Activated CD4-positive, alpha-beta T cell treated with anti-CD3 and anti-CD28 coated beads for 48 hours (primary cell): ENCODE measurements around the gene SLC30A2.

Experiments
- DNase-seq: peaks from one replicate; pipeline ENCODE4 v3.0.0-alpha.2; 2020

Gene SLC30A2

DNA sequence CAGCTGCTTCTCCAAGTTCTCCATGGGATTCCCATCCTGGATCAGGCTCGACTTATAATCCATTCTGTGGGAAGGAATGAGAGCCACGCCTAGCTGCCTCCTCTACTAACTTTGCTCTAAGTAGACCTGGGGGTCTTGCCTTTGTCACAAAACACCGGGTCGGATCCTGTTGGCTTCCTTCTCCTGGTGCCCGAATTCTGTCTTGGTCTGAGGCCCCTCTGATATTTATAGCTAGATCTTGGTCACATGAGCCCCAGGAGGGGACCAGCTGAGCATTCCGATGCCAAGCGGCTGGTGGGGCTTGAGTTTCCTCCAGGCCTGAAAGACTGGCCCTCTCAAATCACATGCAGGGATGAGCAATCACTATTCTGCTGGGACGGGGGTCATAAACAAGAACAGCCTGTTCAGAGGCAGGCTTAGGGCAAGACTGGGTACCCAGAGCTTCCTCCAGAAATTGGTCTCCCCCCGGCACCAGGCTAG, 21.6 kb upstream of the SLC30A2 start, which contains the start of gene TRIM63:
Gene TRIM63 (minus strand): TSS at position 199 of the 480 bp plus-strand sequence. CDS start 136 bp downstream, at position 63.
- DNase-seq = no peak

DNA sequence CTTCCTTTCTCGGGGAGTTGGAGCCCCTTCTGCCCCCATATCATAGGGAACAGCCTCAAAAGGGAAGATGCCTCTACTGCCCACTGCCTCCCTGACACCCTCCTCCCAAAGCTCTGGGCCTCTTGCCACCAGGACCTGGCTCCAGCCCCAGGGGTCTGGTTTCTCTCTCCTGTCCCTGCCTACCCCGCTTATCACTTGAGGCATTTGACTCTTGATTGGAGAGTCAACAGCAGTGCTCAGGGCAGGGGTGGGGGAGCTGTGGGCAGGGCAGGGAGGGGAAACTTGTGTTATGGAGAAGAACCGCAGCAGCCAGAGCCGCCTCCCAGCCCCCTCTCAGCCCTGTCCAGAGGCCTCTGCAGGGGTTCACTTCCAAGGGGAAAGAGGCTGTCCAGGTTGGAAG, 20.9 kb upstream of the SLC30A2 start:
- DNase-seq = no peak

GRCh38 chr1:26066160-26066559, 20.2 kb upstream of the SLC30A2 start:
- DNase-seq = no peak

DNA sequence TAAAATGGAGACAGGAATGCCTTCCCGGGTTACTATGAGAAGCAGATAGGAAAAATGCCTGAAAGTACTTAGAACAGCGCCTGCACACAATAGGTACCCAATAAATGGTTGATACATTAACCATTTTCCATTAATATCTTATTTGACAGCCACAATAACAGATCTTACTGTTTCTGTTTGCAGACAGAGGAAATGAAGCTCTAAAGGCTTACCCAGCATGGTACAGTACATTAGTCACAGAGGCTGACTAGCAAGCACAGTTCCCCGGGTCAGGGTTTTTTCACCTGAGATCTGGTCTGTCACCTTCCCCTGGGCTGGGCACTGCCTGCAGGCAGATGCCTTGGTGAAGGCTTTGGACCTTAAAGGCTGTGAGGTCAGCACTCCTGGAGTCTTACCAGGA, 18.6 kb upstream of the SLC30A2 start:
- DNase-seq = no peak

DNA sequence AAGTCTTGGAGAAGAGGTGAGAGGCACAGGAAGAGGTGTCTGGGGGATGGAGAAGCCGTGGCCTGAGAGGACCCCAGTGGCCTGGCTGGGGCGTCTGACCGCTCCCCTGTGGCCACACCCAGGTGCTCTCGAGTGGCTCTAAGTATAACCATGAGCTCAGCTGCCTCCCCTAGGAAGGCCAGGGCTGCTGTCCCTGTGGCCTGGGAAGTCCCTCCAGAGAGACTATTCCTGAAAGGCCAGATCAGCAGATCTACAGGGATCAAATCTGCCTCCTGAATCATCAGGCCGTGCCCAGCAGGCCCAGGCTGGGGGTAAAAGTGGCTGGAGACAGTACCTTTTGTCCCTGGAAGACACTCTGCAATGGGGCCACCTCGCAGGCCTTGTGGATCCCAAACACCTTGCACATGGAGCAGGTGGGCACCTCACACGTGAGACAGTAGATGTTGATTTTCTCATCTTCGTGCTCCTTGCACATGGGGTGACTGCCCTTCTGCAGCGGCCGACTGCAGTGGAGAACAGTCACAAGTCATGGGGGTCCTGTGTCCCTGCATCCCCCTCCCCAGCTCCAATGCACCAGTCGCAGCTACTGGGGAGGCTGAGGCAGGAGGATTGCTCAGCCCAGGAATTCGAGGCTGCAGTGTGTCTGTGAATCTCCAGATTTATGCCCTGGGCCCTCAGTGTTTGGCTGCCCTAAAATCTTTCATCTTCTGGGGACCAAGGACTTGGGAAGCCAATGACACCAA, 15.1 kb upstream of the SLC30A2 start:
- no peak for DNase-seq

DNA sequence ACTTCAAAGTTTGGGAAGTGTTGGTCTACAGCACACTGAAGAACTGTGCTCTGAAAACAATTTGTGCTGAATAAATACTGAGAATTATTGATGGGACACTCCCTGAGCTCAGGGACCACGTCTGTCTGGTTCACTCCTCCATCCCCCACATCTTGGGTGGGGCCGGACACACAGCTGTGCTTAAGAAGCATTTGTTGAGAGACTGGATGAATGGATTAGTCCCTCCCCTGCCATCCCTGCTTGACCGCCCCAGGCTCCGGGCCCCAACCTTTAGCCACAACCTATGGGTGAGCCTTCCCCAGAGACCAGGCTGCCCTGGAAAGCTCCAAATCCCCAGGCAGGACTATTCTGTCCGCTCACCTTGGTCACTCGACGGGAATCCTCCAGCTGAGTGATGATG, 14.0 kb upstream of the SLC30A2 start:
- DNase-seq = no peak

DNA sequence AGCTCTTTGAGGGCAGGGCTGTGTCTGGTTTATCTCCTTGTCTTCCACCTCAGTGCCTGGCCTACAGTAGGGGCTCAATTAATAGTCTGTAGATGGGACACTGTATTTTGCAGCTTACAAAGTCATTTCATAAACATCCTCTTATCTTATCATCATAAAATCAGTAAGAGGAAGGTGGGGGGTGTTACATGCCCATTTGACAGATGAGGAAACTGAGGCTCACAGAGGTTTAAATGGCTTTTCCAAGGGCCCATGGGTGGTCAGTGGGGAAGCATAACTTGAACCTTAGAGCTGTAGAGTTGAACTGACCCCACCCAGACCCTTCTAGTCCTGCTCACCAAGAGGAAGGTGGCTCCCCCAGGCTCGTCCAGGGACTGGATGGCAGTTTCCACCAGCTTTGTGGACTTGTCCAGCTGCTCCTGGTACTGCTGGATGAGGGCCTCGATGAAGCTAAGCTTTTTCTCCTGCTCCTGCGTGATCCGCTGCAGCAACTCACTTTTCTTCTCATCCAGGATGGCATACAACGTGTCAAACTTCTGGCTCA, 12.2 kb upstream of the SLC30A2 start:
- DNase-seq = no peak

GRCh38 chr1:26057189-26057588, 11.3 kb upstream of the SLC30A2 start:
- DNase-seq = no peak

GRCh38 chr1:26055041-26055440, 9.1 kb upstream of the SLC30A2 start:
- DNase-seq = no peak

DNA sequence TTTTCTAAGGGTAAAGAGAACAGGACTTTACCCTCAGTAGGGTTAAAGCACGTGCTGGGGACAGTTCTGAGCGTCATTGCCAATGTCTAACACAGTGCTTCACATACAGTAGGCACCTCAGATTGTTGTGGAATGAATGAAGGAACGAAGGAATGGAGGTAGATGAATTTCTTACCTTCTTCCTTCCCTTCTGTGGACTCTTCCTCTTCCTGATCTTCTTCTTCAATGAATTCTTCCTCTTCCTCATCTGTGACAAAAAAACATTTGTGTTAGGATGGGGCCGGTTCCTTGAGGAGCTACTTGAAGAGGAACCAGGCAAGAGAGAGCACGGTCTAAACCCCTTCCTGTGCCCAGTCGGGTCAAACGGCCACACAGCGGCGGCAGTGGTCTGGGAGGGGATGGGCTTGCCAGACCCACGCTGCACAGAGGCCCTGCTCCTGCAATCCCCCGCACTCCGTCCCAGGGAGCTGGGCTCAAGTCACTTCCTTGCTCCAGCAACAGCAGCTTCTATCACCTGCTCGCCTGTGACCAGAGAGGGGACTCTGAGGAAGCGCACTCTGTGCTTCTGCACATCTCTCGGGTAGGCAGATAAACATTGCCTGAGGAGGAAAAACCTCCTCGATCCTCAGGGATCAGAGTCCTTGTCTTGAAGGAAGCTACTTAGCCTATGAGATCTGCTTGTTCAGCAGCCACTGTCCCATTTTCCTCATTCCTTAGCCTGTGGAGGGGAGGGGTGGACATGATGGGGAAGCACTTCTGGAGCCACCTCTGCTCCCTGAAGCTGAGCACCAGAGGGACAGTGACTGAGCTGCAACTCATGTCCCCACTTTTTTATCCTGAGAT, 8.0 kb upstream of the SLC30A2 start:
- DNase-seq = no peak

DNA sequence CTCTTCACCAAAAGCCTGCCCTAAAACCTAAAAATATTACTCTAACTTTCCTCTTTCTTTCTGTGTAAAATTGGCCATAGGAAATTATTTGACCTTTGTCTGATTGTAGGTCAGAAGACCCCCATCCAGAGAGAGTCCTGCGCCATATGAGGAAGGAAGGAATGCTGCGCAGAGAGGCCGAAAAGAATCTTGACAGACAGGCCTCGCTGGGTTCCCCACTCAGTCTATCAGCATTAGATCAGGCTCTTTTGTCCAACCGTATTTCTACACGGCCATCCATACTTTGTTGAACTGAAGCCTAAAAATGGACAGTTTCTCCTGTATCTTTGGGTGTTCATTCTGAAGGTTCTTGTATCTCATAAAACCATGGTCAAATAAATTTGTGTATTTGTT, 4.3 kb upstream of the SLC30A2 start:
- DNase-seq = no peak

DNA sequence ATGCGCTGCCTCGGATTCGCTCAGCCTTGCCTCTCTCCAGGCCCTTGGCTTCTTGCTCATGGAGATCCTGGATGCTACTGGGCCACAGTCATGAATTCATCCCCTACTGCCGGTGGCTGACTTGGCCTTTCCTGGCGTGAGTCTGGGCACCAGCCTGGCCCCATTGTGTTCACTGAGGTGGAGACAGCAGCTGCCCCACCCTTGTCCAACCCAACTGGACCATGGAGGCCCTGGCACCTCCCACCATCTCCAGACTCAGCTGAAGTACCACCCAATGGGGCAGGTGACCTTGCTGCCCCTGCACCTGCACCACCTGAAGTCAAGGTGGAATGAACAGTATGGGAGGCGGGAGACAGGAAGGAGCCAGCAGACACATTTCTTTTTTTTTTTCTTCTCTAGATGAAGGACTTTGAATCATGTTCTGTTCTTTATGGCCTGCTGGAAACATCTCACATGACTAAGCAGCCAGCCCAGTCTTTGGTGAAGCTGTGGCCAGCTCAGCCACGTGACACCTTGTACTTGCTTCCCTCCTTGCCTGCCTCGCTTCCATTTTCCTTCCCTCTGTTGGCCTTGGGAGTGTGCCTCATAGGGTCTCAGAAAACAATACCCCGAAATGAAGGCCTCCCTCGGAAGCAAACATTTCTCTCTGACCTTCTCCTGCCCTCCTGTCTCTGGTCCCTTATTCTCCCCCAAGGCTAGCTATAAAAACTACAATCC, 3.8 kb upstream of the SLC30A2 start:
- DNase-seq = no peak

- no peak for DNase-seq
Measured at GRCh38 chr1:26047278-26047874, 1.5 kb upstream of the SLC30A2 start.

GRCh38 chr1:26046246-26047095, 553 bp upstream of the SLC30A2 start:
- DNase-seq = no peak

GRCh38 chr1:26044971-26045721, 772 bp downstream of the SLC30A2 start:
- DNase-seq = no peak

- DNase-seq = no peak
Measured at GRCh38 chr1:26044414-26044813, 1.5 kb downstream of the SLC30A2 start.

GRCh38 chr1:26043765-26044164, 2.2 kb downstream of the SLC30A2 start:
- no peak for DNase-seq

- no peak for DNase-seq
Measured at GRCh38 chr1:26041978-26042377, 3.9 kb downstream of the SLC30A2 start.

GRCh38 chr1:26041401-26041800, 4.5 kb downstream of the SLC30A2 start:
- DNase-seq = no peak

- DNase-seq = no peak
Measured at GRCh38 chr1:26038904-26039303, 7.0 kb downstream of the SLC30A2 start.

- no peak for DNase-seq
Measured at GRCh38 chr1:26038477-26038876, 7.4 kb downstream of the SLC30A2 start.
